ENCODE data around the gene SLC10A3.

- TF ChIP-seq POLR2A (IDR thresholded peaks at IDR 0.05; ENCODE audit: low read depth, low read length) (no peak), POLR2AphosphoS5 (IDR thresholded peaks at IDR 0.05; ENCODE audit: low read depth, low read length) (no peak), TAF1 (IDR thresholded peaks at IDR 0.05; ENCODE audit: low read depth, low read length) (no peak), SPI1 (IDR thresholded peaks at IDR 0.05; ENCODE audit: low read depth, low read length) (no peak), PAX5 (IDR thresholded peaks at IDR 0.05; ENCODE audit: insufficient read depth, low read length, severe bottlenecking) (no peak)
Observed at GRCh38 chrX:154465601-154466000, 24.8 kb downstream of the SLC10A3 start.

All from GM12891 (cell line).